ENCODE results near the gene LHX8.

The LHX8 gene

DNA sequence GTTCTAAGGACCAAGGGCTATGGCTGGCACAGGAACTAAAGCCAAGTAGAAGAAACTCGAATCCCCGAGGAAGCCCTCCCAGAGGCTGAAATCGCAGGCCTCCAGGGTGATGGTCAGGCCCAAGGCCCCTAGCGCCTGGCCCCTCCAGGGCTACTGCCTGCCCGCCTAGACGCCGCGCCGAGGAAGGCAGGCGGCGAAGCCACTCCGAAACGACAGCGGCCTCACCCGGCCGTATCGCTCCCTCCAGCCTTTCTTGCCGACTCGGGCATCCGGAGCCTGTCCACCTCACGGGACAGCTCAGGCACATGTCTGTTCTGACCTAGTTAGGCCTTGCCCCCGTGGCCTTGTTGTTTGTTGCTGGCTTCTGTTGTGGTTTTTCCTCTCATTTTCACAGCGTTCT is 9.7 kb upstream of the LHX8 start:
- Histone ChIP-seq H3K9me3 (ENCODE audit: control insufficient read depth, low read length) (no peaks in the 10 kb centered on the region), H3K79me2 (no peaks in the 10 kb centered on the region), H3K4me2 (ENCODE audit: low read length) (no peak overlapping the region), H3K27ac (no peak overlapping the region), H3K9ac (no peak overlapping the region), H3K4me3 (ENCODE audit: low read depth, low read length) (no peak overlapping the region), H3K36me3 (ENCODE audit: control insufficient read depth, insufficient read depth, low read length) (no peaks in the 10 kb centered on the region), H3K4me1 (no peaks in the 10 kb centered on the region), H3K27me3 (ENCODE audit: control insufficient read depth, insufficient read depth, low read length) (peaks cover 10% of the 10 kb centered on the region), H2AFZ (no peak overlapping the region)
- TF ChIP-seq, protein P1, sequence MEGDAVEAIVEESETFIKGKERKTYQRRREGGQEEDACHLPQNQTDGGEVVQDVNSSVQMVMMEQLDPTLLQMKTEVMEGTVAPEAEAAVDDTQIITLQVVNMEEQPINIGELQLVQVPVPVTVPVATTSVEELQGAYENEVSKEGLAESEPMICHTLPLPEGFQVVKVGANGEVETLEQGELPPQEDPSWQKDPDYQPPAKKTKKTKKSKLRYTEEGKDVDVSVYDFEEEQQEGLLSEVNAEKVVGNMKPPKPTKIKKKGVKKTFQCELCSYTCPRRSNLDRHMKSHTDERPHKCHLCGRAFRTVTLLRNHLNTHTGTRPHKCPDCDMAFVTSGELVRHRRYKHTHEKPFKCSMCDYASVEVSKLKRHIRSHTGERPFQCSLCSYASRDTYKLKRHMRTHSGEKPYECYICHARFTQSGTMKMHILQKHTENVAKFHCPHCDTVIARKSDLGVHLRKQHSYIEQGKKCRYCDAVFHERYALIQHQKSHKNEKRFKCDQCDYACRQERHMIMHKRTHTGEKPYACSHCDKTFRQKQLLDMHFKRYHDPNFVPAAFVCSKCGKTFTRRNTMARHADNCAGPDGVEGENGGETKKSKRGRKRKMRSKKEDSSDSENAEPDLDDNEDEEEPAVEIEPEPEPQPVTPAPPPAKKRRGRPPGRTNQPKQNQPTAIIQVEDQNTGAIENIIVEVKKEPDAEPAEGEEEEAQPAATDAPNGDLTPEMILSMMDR (IDR thresholded peaks at IDR 0.05), result no peak

DNA sequence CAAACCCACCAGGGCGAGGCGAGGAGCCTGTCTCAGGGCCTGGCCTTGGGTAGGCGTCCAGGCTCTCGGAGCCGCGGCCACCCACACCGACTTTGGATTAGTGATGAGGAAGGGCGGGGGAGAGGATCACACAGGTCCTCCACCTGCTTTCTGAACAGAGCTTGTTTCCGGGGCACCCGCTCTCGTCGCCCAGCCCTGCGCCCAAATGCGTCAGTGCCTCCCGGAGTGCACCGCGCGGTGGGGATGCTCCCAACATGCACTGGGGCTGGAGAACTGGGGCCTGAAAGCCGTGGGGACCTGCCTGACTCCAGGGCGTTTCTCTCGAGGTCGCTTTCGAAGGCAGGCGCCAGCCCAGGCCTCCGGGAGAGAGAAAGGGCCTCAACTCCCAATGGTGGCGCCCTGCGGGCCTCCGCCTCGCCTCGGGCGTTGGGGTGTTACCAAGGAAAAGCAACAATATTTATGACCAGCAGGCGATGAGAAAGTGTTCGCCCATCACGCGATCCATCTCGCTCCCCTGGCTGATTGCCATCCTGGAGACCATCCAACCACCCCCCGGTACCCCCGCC is 8.9 kb upstream of the LHX8 start:
- Histone ChIP-seq H3K4me1 (no peaks in the 10 kb centered on the region), H3K9ac (no peak overlapping the region), H3K4me2 (ENCODE audit: low read length) (no peak overlapping the region), H3K9me3 (ENCODE audit: control insufficient read depth, low read length) (no peaks in the 10 kb centered on the region), H3K4me3 (ENCODE audit: low read depth, low read length) (no peak overlapping the region), H3K27me3 (ENCODE audit: control insufficient read depth, insufficient read depth, low read length) (peaks cover 14% of the 10 kb centered on the region), H3K27ac (no peak overlapping the region), H3K36me3 (ENCODE audit: control insufficient read depth, insufficient read depth, low read length) (no peaks in the 10 kb centered on the region), H3K79me2 (no peaks in the 10 kb centered on the region), H2AFZ (no peak overlapping the region)
- TF ChIP-seq, protein P1 (IDR thresholded peaks at IDR 0.05), result no peak

DNA sequence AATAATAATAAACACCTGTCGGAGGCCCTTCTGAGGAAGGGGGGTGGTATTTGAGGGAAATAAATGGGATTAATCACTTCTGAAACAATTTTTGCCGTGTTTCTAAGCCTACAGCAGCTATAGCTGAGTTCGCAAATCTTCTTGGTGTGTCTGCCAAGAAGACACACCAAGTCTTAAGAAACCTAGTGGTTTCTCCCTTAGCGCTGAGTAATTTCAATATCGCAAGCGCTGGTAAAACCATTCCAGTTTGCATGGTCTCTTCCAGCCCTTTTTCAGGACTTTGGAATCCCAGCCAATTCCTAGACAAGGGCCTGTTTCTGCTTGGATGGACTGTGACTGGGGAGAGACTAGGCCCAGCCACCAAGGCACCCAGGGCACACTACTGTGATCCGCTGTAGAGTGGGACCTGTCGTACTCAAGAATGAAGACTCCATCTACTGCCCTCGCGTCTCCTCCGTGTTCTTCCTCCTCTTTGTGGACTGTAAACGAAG is 7.5 kb upstream of the LHX8 start:
- Histone ChIP-seq H2AFZ (no peak overlapping the region), H3K4me3 (ENCODE audit: low read depth, low read length) (no peak overlapping the region), H3K79me2 (no peaks in the 10 kb centered on the region), H3K36me3 (ENCODE audit: control insufficient read depth, insufficient read depth, low read length) (no peaks in the 10 kb centered on the region), H3K9me3 (ENCODE audit: control insufficient read depth, low read length) (no peaks in the 10 kb centered on the region), H3K9ac (no peak overlapping the region), H3K4me1 (no peaks in the 10 kb centered on the region), H3K27ac (no peak overlapping the region), H3K27me3 (ENCODE audit: control insufficient read depth, insufficient read depth, low read length) (peaks cover 22% of the 10 kb centered on the region), H3K4me2 (ENCODE audit: low read length) (no peak overlapping the region)
- TF ChIP-seq, protein P1 (IDR thresholded peaks at IDR 0.05), result no peak

DNA sequence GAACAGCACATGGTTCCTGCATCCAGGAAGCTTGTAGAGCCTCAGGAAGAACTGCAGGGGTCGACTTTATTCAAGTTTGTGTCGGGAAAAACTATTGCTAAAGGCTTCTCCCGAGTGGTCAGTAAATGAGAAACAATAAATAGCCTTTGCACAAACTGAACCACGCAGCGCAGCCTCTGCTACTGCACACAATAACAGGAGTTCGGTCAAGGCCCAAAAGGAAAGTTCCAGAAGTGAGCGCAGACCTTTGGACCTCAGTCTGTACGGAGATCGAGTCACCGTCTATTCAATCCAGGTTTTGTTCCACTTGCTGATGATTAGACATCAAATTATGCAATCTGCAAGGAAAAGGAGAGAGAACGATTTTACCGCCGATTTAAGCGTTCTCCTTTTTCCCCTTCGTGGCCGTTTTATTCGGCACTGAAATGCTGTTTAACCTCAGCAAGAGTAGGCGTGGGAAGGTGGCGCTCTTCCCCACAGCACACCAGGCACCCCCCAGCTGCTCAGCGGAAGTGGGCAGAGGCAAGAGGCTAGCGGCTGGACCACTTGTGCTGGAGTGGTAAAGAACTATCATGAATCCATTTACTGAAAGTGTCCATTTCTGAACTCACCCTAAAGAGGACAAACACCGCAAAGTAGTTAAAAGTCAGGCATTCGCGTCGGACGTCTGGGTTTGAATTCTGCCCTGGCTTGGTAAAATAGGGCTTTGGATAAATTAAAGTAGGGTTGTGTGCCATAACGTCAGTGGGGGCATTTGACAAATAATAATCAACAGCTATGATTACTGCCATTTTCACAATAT is 6.1 kb upstream of the LHX8 start:
- Histone ChIP-seq H3K9me3 (ENCODE audit: control insufficient read depth, low read length) (no peaks in the 10 kb centered on the region), H2AFZ (no peak overlapping the region), H3K27me3 (ENCODE audit: control insufficient read depth, insufficient read depth, low read length) (peaks cover 22% of the 10 kb centered on the region), H3K4me2 (ENCODE audit: low read length) (no peak overlapping the region), H3K36me3 (ENCODE audit: control insufficient read depth, insufficient read depth, low read length) (no peaks in the 10 kb centered on the region), H3K4me3 (ENCODE audit: low read depth, low read length) (no peak overlapping the region), H3K9ac (no peak overlapping the region), H3K79me2 (no peaks in the 10 kb centered on the region), H3K27ac (no peak overlapping the region), H3K4me1 (no peaks in the 10 kb centered on the region)
- TF ChIP-seq, protein P1 (IDR thresholded peaks at IDR 0.05), result no peak
